LNCaP clone FGC (cell line): ENCODE results near the gene BORCS5.
"Not testable (repeated sequence)": the region's sequence is repeated elsewhere in the genome, so short reads cannot be mapped to it uniquely, and the experiment has no call there.

Experiments
- DNase-seq: peaks from one replicate; pipeline ENCODE4 v3.0.0-alpha.2; 2011; ENCODE audit warnings: low read depth
- H3K4me3 ChIP-seq: 2 replicates; pipeline ENCODE4 v1.5.1; 2011; ENCODE audit warnings: mild to moderate bottlenecking, low read depth, low read length, control low read depth
- CTCF ChIP-seq: IDR thresholded peaks from 2 replicates; pipeline ENCODE4 v1.5.1; 2012; ENCODE audit warnings: mild to moderate bottlenecking; ENCODE audit not compliant: control insufficient read depth, insufficient read depth; ENCODE audit errors: extremely low read depth

BORCS5 gene

GRCh38 chr12:12356896-12357718 lies at the start of gene BORCS5:
Gene BORCS5 (plus strand): TSS chr12:12357078. CDS start chr12:12357452, 374 bp downstream.
- H3K4me3 ChIP-seq: peak within 1 kb of the TSS; percentile 80
- DNase-seq: peak; percentile 91
- peak; percentile 48 for TF ChIP-seq CTCF

GRCh38 chr12:12310695-12311094 lies 46.2 kb upstream of the BORCS5 start:
- H3K4me3 ChIP-seq, DNase-seq: not testable (repeated sequence)

- no peak overlapping the region for H3K4me3 ChIP-seq
- no peak for TF ChIP-seq CTCF
- DNase-seq: no peak
Measured at GRCh38 chr12:12315838-12316237, 41.0 kb upstream of the BORCS5 start.

- no peak overlapping the region for H3K4me3 ChIP-seq
- TF ChIP-seq CTCF: no peak
- no peak for DNase-seq
Measured at GRCh38 chr12:12319451-12320183, 37.3 kb upstream of the BORCS5 start.

GRCh38 chr12:12323118-12323517 lies 33.8 kb upstream of the BORCS5 start:
- no peak overlapping the region for H3K4me3 ChIP-seq
- DNase-seq: no peak
- TF ChIP-seq CTCF: no peak

GRCh38 chr12:12323591-12323990 lies 33.3 kb upstream of the BORCS5 start:
- no peak for TF ChIP-seq CTCF
- no peak overlapping the region for H3K4me3 ChIP-seq
- DNase-seq: no peak

- TF ChIP-seq CTCF: no peak
- DNase-seq: no peak
- no peak overlapping the region for H3K4me3 ChIP-seq
Measured at GRCh38 chr12:12326262-12326661, 30.6 kb upstream of the BORCS5 start.
